Measurements from ENCODE around the gene AGAP1.
"Not testable (repeated sequence)": the region's sequence is repeated elsewhere in the genome, so short reads cannot be mapped to it uniquely, and the experiment has no call there.

AGAP1 gene

GRCh38 chr2:236056141-236056540 is 562.3 kb downstream of the AGAP1 start:
- DNase-seq: no peak

GRCh38 chr2:236057375-236057774 is 563.5 kb downstream of the AGAP1 start:
- no peak for DNase-seq

GRCh38 chr2:236061497-236061896 is 567.7 kb downstream of the AGAP1 start:
- DNase-seq: peak in 1 of 2 experiments; percentile 23

GRCh38 chr2:236061899-236062298 is 568.1 kb downstream of the AGAP1 start:
- no peak for DNase-seq

GRCh38 chr2:236062806-236063205 is 569.0 kb downstream of the AGAP1 start:
- DNase-seq: not testable (repeated sequence)

- DNase-seq: no peak
Observed at GRCh38 chr2:236063994-236064393, 570.2 kb downstream of the AGAP1 start.

DNA sequence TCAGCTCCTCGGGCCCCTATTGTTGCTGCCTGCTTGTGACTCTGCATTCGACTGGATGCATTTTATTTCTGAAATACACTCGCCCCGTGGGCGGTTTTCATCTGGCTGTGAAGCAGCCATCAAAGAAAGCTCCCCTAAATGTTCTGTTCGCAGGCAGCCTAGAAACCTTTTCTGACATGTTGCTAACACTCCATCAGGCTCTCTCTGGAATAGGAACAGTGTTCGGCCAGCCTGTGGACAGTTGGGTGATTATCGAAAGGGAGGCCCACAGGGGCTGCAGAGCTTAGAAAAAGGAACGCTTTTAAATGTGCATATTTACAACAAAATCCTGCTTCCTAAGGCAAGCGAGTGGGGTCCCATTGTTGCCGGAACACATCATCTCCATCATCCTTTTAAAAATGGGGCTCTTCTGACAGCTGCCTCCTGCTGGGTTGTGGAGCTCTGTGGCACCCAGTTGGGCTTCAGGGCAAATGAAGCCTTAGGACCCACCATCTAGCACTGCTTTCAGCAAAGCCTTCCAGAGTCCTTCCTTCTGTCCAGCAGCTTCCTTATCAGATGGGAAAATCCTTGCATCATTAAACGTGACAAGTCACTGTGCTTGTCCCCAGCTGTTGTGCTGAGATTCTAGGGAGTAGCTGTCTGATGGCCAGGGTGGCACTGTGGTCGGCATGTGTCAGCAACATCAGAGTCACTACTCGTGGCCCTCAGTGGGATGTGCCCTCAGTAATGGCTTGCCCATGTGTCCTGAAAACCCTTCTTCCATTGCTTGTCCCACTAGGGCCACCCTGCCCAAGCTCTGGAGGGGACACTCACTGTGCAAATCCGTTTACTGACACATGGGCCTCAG is 571.7 kb downstream of the AGAP1 start:
- no peak for DNase-seq

GRCh38 chr2:236070236-236070635 is 576.4 kb downstream of the AGAP1 start:
- no peak for DNase-seq

- DNase-seq: no peak
Observed at GRCh38 chr2:236073246-236073645, 579.4 kb downstream of the AGAP1 start.

GRCh38 chr2:236073867-236074655 is 580.2 kb downstream of the AGAP1 start:
- DNase-seq: no peak

DNA sequence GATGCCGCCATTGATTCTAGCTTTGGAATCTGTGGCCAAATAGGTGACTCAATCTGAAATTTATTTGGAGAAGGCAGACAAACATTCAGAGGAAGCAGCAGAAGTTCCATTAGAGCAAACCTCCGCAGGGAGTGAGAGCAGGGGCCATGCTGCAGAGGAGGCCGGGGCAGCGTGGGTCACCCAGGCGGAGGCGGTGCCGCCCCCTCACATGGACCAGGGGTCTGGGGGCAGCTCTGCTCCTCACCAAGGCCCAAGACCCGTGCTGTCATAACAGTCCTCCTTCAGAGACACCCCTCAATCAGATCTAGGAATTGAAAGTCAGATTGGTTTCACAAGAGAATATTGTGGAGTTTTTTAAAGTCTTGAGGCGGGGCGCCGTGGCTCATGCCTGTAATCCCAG is 582.0 kb downstream of the AGAP1 start:
- DNase-seq: no peak

GRCh38 chr2:236078297-236079255 is 584.7 kb downstream of the AGAP1 start:
- no peak for DNase-seq

GRCh38 chr2:236080412-236080811 is 586.6 kb downstream of the AGAP1 start:
- DNase-seq: no peak

GRCh38 chr2:236081171-236081570 is 587.3 kb downstream of the AGAP1 start:
- DNase-seq: no peak

- no peak for DNase-seq
Observed at GRCh38 chr2:236082061-236082460, 588.2 kb downstream of the AGAP1 start.

- DNase-seq: no peak
Observed at GRCh38 chr2:236083934-236084333, 590.1 kb downstream of the AGAP1 start.

- DNase-seq: no peak
Observed at GRCh38 chr2:236085211-236085610, 591.4 kb downstream of the AGAP1 start.

GRCh38 chr2:236085647-236086046 is 591.8 kb downstream of the AGAP1 start:
- DNase-seq: no peak

GRCh38 chr2:236086403-236086970 is 592.6 kb downstream of the AGAP1 start:
- DNase-seq: no peak

DNA sequence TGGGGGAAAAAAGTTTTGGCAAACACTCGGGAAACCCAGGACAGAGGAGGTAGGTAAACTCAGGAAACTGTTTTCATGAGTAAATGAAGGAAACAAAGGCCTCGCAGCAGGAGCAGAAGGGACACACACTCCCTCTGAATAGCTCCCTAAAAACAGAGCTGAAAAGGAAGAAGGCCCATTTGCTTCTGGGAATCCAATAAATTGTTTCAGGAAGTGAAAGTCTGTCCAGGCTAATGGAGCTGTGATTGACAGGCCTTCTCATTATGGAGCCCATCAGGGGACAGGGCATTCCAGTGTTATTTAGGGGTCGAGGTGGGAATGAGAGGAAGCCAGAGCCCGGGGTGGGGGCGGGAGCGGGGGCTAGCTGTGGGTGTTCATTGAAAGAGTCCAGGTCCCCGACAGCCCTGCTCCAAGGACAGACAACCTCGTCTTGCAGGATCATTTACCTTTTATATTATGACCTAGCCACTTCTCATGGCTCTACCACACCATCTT is 593.2 kb downstream of the AGAP1 start:
- no peak for DNase-seq

DNA sequence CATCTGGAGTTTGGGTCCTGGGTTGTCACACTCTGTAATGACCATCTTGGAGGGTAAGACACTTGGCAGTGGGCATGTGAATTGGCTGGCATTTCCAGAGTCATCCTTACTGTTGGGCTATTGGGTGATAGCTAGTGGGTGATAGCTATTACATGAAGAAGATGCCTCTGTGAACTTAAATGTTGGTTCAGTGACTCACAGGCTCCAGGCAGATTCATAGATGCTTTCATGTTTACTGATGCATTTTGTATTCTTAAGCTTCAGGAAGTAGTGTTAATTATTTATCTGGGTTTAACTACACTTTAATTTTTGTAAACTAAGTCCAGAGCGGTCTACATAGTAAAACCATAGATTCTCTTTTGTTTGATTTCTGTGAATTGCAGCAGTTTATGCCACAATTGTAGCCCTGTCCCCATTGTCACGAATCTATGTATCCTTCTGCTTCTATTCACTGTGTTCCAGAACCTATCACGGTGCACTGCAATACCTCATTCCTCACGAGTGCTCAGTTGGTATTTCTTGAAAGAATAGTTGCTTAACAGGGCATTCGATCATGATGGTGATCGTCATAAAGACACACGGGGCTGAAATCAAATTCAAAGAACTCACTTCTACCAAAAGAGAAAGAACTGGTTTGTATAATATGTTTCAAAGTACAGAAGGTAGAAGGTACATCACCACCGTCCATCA is 594.7 kb downstream of the AGAP1 start:
- no peak for DNase-seq
